ENCODE results near the gene MAP3K6.

The MAP3K6 gene

GRCh38 chr1:27349784-27350662, 16.7 kb downstream of the MAP3K6 start:
- TF ChIP-seq FOXP2 (optimal IDR thresholded peaks at IDR 0.05; ENCODE audit: control extremely low read depth, extremely low read length, insufficient read depth): no peak
- Histone ChIP-seq H3K27ac (no peak overlapping the region), H3K9me3 (ENCODE audit: low read depth, low read length) (no peaks in the 10 kb centered on the region), H3K36me3 (ENCODE audit: insufficient read depth, low read length) (no peaks in the 10 kb centered on the region), H3K9ac (ENCODE audit: insufficient read length) (no peak overlapping the region), H3K4me3 (no peak overlapping the region)
- DNase-seq (ENCODE audit: low read depth, low spot score): no peak

- H3K9ac ChIP-seq (ENCODE audit: insufficient read length): no peak overlapping the region
- no peak; the same call in 1 of the 2 replicates for TF ChIP-seq POLR2AphosphoS5 (IDR thresholded peaks at IDR 0.05; ENCODE audit: borderline replicate concordance, low read depth, low read length)
- no peak for TF ChIP-seq FOXP2 (optimal IDR thresholded peaks at IDR 0.05; ENCODE audit: control extremely low read depth, extremely low read length, insufficient read depth)
- no peak for TF ChIP-seq EZH2 (IDR thresholded peaks at IDR 0.05)
- no peak overlapping the region for H3K4me3 ChIP-seq
- H3K27ac ChIP-seq: no peak overlapping the region
- no peaks in the 10 kb centered on the region for H3K9me3 ChIP-seq (ENCODE audit: low read depth, low read length)
- no peak for DNase-seq (ENCODE audit: low read depth, low spot score)
- H3K36me3 ChIP-seq (ENCODE audit: insufficient read depth, low read length): no peaks in the 10 kb centered on the region
Measured at GRCh38 chr1:27348861-27349783, 17.6 kb downstream of the MAP3K6 start.

DNA sequence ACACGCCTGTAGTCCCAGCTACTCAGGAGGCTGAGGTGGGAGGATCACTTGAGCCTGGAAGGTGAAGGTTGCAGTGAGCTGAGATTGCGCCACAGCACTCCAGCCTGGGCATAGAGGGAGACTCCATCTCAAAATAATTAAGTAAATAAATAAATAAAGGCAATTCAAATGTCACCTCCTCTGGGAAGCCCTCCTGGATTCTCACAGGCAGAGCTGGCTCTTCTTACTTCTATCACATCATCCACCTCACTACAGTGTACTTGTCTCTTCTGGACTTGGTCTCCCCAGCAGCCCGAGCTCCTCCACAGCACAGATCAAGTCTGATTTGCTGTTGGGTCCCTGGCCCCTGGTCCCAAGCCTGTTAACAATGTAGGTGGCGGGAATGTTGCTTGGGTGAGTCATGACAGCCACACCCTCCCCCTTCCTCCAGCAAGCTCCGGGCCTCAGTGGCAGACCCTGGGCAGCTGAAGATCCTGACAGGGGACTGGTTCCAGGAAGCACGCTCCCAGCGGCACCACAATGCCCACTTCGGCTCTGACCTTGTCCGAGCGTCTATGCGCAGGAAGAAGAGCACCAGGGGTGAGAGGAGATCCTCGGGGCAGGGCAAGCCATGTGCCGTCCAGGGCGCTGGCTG, 19.7 kb downstream of the MAP3K6 start:
- Histone ChIP-seq H3K9me3 (ENCODE audit: low read depth, low read length) (no peaks in the 10 kb centered on the region), H3K27ac (no peak overlapping the region), H3K9ac (ENCODE audit: insufficient read length) (no peak overlapping the region), H3K4me3 (no peak overlapping the region), H3K36me3 (ENCODE audit: insufficient read depth, low read length) (no peaks in the 10 kb centered on the region)
- TF ChIP-seq FOXP2 (optimal IDR thresholded peaks at IDR 0.05; ENCODE audit: control extremely low read depth, extremely low read length, insufficient read depth): no peak
- no peak for TF ChIP-seq EZH2 (IDR thresholded peaks at IDR 0.05)
- TF ChIP-seq POLR2AphosphoS5 (IDR thresholded peaks at IDR 0.05; ENCODE audit: borderline replicate concordance, low read depth, low read length): no peak
- DNase-seq (ENCODE audit: low read depth, low spot score): no peak

GRCh38 chr1:27346357-27346756, 20.4 kb downstream of the MAP3K6 start:
- H3K9ac ChIP-seq (ENCODE audit: insufficient read length): no peak overlapping the region
- H3K36me3 ChIP-seq (ENCODE audit: insufficient read depth, low read length): no peaks in the 10 kb centered on the region
- DNase-seq (ENCODE audit: low read depth, low spot score): no peak
- H3K4me3 ChIP-seq: no peak overlapping the region
- no peak for TF ChIP-seq FOXP2 (optimal IDR thresholded peaks at IDR 0.05; ENCODE audit: control extremely low read depth, extremely low read length, insufficient read depth)
- TF ChIP-seq EZH2 (IDR thresholded peaks at IDR 0.05): no peak
- no peak for TF ChIP-seq POLR2AphosphoS5 (IDR thresholded peaks at IDR 0.05; ENCODE audit: borderline replicate concordance, low read depth, low read length)
- no peak overlapping the region for H3K27ac ChIP-seq
- H3K9me3 ChIP-seq (ENCODE audit: low read depth, low read length): no peaks in the 10 kb centered on the region

DNA sequence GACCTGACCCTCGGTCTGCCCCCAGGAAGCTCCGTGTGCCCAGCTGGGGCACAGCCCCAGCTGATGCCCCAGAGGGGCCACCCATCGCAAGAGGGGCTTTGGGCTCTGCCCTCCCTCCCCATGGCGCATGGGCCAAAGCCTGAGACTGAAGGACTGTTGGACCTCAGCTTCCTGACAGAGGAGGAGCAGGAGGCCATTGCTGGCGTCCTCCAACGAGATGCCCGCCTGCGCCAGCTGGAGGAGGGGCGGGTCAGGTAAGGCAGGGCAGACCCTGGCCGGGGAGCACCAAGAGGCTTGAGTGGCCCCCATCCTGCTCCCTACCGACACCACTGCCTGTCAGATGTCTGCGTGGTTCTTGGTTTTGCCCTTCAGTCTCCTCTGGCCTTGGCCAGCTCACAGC, 21.5 kb downstream of the MAP3K6 start:
- TF ChIP-seq POLR2AphosphoS5 (IDR thresholded peaks at IDR 0.05; ENCODE audit: borderline replicate concordance, low read depth, low read length): no peak
- no peak for TF ChIP-seq EZH2 (IDR thresholded peaks at IDR 0.05)
- no peak for TF ChIP-seq FOXP2 (optimal IDR thresholded peaks at IDR 0.05; ENCODE audit: control extremely low read depth, extremely low read length, insufficient read depth)
- no peak for DNase-seq (ENCODE audit: low read depth, low spot score)
- no peak overlapping the region for H3K27ac ChIP-seq
- no peaks in the 10 kb centered on the region for H3K36me3 ChIP-seq (ENCODE audit: insufficient read depth, low read length)
- H3K4me3 ChIP-seq: no peak overlapping the region
- H3K9me3 ChIP-seq (ENCODE audit: low read depth, low read length): no peaks in the 10 kb centered on the region
- H3K9ac ChIP-seq (ENCODE audit: insufficient read length): no peak overlapping the region

GRCh38 chr1:27343639-27344025, 23.1 kb downstream of the MAP3K6 start:
- no peak overlapping the region for H3K4me3 ChIP-seq

DNA sequence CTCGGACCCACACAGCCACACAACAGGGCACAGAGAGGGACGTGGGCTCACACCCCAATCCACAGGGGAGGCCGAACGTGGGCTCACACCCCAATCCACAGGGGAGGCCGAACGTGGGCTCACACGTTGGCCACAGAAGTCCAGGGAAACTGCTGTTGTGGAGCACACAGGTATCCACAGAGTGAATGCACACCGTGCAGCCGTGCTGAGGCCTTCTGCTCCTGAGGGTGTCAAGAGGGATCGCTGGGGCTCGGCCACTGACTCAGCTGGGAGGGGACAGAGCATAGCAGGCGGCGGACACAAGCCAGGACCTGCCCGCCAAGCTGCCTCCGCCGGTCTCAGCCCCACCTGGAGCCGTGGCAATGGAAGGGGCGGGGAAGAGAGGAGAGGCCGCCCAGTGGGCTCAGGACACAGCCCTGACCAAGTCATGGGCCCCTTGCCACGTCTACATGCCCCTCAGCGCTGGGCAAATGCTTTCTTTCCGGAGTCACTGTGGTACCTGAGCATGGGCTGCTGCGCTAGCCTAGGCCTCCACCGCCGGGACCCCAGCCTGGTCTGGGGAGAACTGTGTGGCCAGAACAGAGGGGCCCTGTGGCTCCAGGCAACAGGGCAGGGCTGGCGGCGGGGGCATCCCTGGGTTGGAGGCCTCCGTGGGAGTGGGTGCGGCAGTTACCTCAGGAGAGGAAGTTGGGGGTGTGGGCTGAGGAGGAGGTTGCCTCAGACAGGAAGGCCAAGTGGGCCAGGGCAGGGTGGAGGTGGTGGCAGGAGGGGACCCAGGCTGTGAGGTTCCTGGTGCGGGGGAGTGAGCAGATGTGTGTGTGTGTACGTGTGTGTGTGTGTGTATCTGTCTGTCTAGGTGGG, 23.8 kb downstream of the MAP3K6 start:
- no peak overlapping the region for H3K9ac ChIP-seq (ENCODE audit: insufficient read length)
- H3K36me3 ChIP-seq (ENCODE audit: insufficient read depth, low read length): no peaks in the 10 kb centered on the region
- H3K27ac ChIP-seq: no peak overlapping the region
- no peaks in the 10 kb centered on the region for H3K9me3 ChIP-seq (ENCODE audit: low read depth, low read length)
- H3K4me3 ChIP-seq: no peak overlapping the region
- TF ChIP-seq EZH2 (IDR thresholded peaks at IDR 0.05) (no peak), FOXP2 (optimal IDR thresholded peaks at IDR 0.05; ENCODE audit: control extremely low read depth, extremely low read length, insufficient read depth) (no peak), POLR2AphosphoS5 (IDR thresholded peaks at IDR 0.05; ENCODE audit: borderline replicate concordance, low read depth, low read length) (no peak)
- no peak for DNase-seq (ENCODE audit: low read depth, low spot score)

More at GRCh38 chr1:27343639-27344025, 23.1 kb downstream of the MAP3K6 start:
- H3K9me3 ChIP-seq (ENCODE audit: low read depth, low read length): no peaks in the 10 kb centered on the region
- no peak overlapping the region for H3K9ac ChIP-seq (ENCODE audit: insufficient read length)
- TF ChIP-seq EZH2 (IDR thresholded peaks at IDR 0.05) (no peak), POLR2AphosphoS5 (IDR thresholded peaks at IDR 0.05; ENCODE audit: borderline replicate concordance, low read depth, low read length) (no peak), FOXP2 (optimal IDR thresholded peaks at IDR 0.05; ENCODE audit: control extremely low read depth, extremely low read length, insufficient read depth) (no peak)
- H3K36me3 ChIP-seq (ENCODE audit: insufficient read depth, low read length): no peaks in the 10 kb centered on the region
- no peak for DNase-seq (ENCODE audit: low read depth, low spot score)
- H3K27ac ChIP-seq: no peak overlapping the region
